Stimulated activated CD8-positive, alpha-beta memory T cell treated with anti-CD3 and anti-CD28 coated beads, Interleukin-12 subunit alpha, Interleukin-12 subunit beta, amount 100 ng/mL, for 4 hours (primary cell): ENCODE measurements around the gene IRAK2.

Experiments
- DNase-seq: peaks from one replicate; pipeline ENCODE4 v3.0.0-alpha.2; 2020; ENCODE audit warnings: low read depth

Gene IRAK2

DNA sequence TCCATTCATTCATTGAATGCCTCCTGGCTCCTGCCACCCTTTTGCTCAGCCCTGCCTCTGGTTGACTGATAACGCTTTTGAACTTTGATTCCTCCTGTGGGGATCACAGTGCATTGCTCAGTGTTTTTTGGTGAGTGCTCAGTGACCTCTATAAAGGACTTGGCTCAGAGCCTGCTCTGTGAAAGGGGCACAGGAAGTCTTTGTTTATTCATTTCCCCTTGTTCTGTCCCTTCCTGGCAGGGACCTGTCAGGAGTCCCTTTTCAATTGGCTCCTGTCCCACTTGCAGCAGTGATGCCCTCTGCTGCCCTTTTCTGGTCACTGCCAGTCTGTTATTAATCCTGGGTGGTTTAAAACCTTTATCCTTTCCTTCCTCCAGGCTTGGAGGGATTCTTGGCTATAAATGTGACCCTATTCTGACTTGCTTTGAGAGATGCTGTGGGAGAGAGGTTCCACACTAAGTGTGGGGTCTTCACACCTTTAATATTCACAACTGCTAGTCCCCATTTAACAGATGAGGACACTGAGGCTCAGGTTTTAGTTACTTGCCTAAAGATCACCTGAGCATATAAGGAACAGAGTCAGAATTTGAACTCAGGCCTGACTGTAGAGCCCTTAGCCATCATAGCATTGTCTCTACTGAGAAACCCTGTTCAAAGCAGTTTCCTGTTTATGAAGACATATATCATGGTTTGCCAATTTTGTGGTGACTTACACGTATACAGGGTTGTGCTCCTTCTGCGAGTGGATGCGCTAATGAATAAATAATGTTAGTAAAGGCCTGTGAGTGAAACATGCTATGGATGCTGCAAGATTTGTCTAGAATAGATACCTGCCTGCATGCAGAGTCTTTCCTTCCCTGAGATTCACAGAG, 60.3 kb downstream of the IRAK2 start:
- DNase-seq, result peak; percentile 49

DNA sequence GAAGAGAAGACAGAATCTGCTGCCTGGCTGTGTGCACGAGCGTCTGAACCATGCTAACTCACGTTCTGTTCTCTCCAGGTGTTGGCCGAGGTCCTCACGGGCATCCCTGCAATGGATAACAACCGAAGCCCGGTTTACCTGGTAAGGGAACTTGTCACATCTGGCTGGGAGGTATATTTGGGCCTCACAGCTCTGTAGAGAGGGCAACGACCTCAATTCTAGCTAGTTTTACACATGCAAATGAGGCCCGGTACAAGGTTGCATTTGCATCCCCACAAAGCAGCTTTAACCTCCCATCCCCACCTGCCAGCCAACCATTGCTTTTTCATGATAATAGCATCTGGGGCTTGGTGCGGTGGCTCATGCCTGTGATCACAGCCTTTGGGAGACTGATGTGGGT, 61.6 kb downstream of the IRAK2 start:
- no peak for DNase-seq

DNA sequence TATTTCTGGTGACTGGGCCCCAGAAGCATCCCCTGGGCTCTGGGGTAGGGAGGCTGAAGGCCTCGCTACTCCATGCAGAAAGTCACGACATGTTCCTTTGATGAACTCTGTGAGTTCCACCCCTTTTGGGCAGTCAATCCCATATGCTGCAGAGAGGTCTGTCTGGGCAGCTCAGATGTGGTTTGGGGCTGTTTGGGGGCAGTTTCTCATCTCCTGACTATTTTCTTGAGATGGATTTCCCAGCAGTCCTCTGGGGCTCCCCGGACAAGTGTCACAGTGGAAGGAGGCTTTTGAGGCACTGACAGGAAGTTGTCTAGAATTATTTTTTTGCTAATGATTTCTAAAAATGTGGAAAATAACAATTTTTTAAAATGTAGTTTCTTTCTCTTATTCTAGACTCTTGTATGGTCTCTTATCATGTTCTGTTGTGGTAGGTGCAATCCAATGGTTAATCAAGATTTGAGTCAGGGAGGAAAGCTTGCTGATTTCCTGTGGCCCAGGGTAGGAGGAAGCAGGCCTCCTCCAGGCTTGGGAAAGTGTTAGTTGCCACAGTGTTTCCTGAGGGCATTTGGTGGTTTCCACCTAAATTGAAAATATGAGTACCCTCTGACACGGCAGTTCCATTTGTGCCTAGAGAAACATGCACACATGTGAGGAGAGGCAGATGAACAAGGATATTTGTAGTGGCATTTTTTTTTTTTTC, 63.7 kb downstream of the IRAK2 start:
- DNase-seq, result no peak

DNA sequence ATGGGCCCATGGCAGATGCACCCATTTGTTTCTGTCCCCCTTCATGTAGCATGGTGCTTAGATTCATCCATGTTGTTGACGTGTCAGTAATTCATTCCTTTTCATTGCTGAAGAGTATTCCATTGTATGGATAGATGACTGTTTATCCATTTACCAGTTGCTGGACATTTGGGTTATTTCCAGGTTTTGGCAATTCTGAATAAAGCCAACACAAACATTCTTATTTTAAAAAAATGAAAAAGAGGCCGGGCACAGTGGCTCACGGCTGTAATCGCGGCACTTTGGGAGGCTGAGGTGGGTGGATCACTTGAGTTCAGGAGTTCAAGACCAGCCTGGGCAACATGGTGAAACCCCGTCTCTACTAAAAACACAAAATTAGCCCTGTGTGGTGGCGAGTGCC, 64.9 kb downstream of the IRAK2 start:
- DNase-seq, result no peak

DNA sequence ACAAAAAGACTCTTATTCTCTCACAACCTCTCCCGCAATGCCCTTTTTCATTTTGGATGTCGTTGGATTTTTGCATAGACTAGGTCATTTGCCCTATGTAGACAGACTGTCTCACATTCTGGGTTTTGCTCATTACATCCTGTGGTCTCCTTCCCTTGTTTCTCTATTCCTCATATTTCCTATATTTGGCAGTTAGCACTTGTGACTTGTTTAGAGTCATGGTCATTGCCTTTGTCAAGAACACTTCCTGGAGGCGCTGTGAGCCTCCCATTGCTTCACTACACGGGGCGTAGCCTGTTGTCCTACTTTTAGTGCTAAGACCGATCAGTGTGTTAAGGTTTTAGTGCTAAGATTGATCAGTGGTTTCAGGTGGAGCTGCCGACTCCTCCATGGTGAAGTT, 67.4 kb downstream of the IRAK2 start:
- DNase-seq, result no peak

DNA sequence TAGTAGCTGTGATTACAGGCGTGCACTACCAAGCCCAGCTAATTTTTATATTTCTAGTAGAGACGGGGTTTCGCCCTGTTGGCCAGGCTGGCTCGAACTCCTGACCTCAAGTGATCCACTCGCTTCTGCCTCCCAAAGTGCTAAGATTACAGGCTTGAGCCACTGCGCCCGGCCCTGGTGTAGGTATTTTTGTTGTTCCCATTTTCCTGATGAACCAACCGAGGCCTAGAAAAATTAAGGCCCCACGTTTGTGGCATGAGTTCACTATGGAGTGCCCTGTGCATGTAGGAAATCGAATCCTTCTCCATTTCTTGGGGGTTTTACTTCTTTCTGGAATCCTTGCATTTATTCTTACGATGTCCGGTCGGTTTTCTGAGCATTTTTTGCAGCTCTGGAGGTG, 69.3 kb downstream of the IRAK2 start:
- no peak for DNase-seq

DNA sequence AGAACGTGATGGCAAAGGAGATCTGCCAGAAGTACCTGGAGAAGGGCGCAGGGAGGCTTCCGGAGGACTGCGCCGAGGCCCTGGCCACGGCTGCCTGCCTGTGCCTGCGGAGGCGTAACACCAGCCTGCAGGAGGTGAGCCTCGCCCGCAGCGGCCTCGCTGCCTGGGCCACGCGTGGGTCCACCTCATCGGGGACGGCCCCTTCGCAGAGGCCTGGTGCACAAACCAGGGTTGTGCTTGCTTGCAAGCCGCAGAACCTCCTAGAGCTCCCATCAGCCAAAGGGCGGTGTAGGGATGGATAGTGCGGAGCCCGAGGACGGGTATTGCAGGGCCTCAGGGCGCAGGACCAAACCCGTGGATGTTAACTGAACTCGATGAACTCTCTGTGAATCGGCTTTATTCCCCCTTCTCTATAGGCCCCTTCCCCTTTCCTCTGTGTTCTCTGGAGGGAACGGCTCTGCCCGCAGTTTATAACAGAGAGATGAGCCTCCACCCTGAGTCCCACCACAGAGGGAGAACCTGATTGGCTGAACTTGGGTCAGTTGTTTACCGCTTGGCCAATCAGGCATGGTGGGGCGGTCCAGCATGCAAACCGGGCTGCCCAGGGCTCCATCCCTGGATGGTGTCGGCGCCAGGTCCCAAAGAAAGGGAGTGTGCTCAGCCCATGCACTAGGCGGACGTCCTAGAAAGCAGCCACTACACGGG, 70.0 kb downstream of the IRAK2 start:
- DNase-seq, result no peak

DNA sequence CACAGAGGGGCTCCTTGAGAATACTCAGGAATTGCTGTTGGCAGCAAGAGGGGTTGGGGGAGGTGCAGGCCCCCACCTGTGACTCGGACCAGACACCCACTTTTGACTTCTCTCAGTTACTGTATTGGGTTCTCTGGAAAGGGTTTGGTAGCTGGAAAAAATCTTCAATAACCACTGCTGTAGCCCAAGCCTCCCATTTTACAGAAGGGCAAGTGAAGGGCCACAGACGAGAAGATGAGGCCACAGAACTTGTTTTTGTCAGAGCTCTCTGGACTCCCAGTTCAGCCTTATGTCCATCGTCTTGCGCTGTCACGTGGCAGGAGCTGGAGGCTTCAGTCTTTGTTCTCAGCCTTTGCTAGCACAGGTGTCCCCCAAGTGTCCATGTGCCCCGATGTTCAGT, 70.8 kb downstream of the IRAK2 start:
- no peak for DNase-seq

DNA sequence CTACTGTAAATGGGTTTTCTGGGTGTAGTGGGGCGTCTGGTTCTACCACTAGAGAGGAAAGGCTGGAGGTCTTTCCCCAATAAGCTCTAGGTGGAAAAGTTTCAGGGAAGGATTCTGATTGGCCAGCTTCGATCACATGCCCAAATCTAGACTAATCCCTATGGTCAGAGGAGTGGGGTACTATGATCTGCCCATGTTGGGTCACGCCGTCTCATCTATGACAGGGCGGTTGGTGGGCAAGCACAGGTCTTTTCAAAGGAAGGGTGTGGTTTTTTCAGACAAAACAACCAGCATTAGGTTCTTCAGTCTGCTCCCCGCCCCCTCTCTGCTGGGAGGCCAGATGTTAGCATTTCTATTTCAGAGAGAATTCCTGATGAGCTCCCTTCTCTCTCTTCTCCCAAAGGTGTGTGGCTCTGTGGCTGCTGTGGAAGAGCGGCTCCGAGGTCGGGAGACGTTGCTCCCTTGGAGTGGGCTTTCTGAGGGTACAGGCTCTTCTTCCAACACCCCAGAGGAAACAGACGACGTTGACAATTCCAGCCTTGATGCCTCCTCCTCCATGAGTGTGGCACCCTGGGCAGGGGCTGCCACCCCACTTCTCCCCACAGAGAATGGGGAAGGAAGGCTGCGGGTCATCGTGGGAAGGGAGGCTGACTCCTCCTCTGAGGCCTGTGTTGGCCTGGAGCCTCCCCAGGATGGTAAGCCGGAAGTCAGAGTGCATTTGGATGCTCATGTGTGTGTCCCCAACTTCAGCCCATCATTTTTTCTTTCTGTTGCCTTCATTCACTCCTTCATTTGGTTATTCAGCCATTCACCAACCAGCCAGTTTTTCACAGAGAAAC, 73.8 kb downstream of the IRAK2 start:
- no peak for DNase-seq

DNA sequence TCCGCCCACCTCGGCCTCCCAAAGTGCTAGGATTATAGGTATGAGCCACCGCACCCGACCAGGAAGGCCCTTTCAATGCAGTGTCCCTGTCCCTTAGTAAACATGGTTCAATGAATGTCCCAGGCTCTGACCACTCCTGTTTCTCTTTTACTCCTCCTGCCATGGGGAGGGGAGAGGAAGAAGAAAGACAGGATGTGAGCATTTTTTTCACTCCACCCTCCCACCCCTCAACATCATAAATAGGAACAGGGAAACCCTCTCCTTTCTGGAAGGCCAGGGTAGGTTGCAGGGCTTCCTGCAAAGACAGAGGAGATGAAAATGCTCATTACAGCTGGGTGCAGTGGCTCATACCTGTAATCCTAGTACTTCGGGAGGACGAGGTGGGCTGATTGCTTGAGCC, 76.1 kb downstream of the IRAK2 start:
- no peak for DNase-seq

DNA sequence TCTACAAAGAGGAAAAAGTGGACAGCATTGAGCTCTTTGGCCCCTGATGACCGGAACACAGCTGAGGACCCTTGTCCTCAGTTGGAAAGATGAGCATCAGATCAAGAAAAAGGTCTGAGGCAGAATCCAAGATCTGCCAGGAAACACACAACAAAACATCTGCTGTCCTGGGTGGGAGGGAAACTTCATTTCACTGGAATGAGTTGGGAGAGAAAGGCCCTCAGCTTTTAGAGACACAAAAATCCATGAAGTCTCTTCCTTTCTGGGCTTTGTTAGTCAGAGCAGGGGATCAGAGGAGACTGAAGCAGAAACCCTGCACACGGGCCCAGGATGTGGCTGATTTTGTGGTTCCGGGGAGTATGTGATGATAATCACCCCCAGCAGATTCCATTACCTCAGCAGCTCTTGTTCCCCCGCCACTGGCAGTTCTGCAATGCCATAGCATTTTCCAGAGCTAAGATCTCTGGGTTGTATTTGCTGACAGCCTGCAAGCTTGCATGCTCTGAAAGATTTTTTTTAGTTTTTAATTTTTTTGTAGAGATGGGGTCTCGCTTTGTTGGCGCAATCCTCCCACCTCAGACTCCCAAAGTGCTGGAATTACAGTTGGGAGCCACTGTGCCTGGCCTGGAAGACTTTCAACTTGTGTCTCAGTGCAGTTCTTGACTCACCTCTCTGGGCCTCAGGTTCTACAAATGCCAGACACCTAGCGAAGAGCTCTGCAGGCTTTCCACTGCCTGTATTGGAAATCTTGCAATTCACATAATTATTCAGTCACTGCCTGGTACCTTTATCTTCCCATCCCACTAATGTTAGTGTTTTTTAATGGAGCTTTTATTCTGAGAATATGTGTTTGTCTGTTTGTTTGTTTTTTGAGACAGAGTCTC, 77.7 kb downstream of the IRAK2 start:
- DNase-seq, result peak; percentile 57

DNA sequence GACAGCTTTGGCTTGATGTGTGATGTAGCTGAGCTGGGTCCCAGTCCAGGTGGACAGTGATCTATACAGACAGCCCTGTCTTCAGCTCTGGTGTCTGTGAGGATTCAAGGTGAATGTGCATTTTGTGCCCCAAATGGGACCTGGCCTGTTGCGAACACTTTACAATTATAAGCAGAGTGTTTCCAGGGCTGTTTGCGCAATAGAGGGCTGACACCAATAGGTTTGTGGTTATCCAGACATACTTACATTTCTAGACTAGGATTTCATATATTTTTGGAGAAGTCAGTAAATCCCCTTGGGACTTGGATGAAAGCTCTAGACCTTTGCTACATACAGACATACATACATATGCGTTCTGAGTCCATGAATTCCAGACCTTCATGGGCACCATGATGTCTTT, 79.3 kb downstream of the IRAK2 start:
- no peak for DNase-seq

DNA sequence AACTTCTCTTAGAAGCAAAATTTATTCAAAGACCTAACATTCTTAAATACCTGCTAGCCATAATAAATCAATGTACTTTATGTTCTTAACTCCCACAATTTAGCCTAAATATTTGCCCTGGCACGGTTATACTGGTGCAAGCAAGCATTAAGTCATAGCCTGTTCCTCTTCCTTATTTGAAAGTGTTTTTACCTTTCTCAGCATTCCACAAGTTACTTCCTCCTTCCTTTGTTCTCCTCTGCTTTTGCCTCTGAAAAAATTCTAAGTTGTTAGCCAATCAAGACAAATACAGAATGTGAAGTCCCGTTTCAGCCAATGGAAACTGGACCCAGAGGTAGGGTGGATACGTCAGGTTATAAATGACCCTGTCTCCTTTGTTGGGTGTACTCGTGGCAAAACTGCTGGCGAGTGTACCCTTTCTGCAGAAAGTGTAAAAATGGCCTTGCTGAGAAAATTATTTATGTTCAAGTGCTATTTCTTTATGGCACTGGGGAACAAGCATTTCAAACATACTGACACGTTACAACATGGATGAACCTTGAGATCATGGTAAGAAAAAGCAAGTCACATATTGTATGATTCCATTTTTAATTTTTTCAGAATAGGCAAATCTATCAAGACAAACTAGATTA, 80.5 kb downstream of the IRAK2 start:
- no peak for DNase-seq

DNA sequence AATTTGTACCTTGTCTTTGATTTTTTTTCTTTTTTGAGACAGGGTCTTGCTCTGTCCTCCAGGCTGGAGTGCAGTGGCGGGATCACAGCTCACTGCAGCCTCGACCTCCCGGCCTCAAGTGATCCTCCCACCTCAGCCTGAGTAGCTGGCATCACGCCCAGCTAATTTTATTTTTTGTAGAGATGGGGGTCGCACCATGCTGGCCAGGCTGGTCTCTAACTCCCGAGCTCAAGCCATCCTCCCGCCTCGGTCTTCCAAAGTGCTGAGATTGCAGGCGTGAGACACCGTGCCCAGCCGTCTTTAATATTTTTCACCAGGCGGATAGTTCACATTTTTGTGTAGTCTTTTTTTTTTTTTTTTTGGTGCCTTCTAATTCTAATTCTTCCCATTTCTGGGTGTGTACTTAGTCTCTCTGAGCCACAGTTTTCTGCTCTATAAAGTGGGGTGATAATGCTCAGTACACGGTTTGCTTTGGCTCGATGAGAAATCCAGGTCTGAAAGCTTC, 83.0 kb downstream of the IRAK2 start:
- DNase-seq, result no peak

DNA sequence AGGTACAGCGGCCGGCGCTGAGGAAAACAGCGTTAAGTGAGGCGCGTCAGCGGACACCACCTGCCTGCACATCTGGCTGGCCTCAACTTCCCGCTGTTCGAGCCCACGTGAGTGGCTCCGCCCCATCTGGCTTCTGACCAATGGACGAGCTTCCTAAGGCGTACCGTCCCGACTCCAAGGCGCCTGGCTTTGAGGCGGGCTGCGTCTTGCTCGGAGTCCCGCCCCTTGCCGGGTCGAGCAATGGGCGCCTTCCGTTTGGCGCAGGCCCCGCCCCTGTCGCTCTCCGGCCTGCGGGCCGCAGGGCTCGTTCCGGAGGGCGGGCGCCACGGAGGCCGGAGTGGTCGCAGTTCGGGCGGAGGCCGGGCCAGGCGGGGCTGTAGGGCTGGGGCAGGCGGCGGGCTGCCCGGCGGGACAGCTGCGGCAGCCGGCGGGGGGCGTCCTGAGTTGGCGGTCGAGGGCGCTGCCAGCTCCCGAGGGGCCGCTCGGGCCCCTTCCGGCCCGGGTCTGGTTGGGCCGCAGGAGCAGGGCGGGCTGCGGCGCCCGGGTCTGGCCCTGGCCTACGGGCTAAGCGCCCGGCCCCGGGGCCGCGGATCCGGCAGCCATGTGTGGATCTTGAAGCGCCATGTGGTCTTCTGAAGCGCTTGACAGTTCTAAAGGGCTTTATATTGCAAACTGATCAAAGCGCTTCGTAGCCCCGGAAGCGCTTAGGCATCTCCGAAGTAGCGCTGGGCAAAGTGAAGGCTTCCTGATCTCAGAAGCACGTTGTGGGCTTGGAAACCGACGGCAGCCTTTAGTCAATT, 83.7 kb downstream of the IRAK2 start, which contains the start of gene TATDN2:
TSS of gene TATDN2 (plus strand) at position 276 of the 800 bp plus-strand sequence. CDS start 742 bp downstream, outside the sequence.
- peak; percentile 82 for DNase-seq

DNA sequence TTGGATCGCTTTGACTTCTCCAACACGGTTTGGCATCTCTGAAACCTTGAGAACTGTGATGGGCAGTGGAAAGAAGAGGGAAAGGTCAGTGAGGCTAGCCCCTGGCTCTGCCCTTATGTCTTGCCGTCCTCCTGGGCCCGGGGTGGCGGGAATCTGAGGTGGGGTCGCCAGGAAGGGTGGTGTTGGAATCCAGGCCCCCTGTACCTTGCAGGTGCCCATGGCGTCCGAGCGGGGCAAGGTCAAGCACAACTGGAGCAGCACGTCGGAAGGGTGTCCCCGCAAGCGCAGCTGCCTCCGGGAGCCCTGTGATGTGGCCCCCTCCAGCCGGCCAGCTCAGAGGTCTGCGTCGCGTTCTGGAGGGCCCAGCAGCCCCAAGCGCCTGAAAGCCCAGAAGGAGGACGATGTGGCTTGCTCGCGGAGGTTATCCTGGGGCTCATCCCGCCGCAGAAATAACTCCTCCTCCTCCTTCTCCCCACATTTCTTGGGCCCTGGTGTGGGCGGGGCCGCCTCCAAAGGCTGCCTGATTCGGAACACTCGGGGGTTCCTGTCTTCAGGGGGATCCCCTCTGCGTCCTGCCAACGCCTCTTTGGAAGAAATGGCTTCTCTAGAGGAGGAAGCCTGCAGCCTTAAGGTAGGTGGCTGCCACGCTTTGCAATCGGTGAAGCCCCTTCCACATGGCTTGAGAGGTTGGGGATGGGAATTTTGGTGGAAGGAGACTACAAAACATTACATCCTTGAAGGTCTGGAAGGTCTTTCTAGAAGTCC, 84.4 kb downstream of the IRAK2 start:
- peak; percentile 23 for DNase-seq

DNA sequence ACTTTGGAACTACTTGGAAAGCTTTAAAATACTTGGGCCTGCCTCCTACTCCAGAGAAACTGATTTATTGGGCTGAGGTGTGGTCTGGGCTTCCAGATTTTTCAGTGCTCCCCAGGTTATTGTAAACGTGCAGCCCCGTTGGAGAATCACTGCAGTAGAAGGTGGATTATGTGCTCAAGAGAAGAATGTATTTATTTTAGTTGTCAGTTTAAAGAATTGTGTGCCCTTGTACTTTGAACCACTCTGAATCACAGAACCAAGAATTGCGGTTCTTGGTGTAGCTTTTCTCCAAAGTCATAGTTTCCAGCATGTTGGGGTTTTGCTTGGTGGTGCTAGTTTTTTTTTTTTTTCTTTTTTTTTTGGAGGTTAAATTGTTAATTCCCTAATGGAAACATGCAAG, 85.1 kb downstream of the IRAK2 start:
- DNase-seq, result no peak

DNA sequence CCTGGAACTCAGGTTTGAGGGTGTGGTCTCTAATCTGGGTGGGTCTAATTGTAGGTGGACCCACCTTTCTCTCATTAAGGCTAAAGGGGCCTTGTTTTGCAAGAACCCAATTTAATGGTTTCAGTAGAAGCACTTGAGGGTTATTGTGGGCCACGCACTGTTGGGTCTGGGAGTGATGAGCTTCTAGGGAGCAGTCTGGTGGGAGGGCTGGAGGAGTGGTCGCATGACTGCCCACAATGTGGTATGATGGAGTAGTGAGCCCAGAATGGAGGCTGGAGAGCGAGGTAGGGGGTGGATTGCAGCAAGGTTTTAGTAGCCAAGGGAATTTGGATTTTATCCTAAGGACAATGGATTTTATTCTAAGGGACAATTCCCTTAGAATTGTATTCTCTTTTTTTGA, 86.3 kb downstream of the IRAK2 start:
- DNase-seq, result no peak

DNA sequence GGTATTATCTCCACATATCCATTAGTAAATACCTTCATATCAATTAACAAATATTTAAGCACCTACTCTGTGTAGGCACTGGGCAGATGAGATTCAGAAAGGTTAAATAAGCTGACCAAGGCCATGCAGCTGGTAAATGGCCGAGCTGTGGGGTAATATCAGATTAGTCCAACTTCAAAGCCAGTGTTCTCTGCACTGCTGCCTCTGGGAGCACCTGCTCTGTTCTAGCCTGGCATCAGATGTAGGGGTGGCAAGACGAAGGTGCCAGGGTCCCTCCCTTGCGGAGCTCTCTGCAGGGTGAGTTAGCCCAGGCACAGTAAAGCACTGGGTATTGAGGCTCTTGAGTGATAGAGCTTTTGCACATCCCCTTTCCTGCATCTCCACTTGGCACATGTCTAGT, 89.0 kb downstream of the IRAK2 start:
- no peak for DNase-seq
